OCI-LY7 (cell line): ENCODE results near the gene INS.

ENCODE experiments used
- EZH2phosphoT487 ChIP-seq: fragments of 200-600 bp; sonication (generic); IDR thresholded peaks from 2 replicates; pipeline ENCODE4 v1.6.1; 2018; ENCODE audit warnings: low read depth, borderline replicate concordance, mild to moderate bottlenecking, mixed run types, antibody characterized with exemption, low read length, moderate library complexity, mixed read lengths
- TF ChIP-seq, protein P1 (sequence below): fragments of 200-600 bp; sonication (generic); conservative IDR thresholded peaks from 2 replicates; pipeline ENCODE4 v1.5.1; 2014; ENCODE audit warnings: mild to moderate bottlenecking, antibody characterized with exemption, low read length, moderate library complexity, mixed read lengths

DNA sequence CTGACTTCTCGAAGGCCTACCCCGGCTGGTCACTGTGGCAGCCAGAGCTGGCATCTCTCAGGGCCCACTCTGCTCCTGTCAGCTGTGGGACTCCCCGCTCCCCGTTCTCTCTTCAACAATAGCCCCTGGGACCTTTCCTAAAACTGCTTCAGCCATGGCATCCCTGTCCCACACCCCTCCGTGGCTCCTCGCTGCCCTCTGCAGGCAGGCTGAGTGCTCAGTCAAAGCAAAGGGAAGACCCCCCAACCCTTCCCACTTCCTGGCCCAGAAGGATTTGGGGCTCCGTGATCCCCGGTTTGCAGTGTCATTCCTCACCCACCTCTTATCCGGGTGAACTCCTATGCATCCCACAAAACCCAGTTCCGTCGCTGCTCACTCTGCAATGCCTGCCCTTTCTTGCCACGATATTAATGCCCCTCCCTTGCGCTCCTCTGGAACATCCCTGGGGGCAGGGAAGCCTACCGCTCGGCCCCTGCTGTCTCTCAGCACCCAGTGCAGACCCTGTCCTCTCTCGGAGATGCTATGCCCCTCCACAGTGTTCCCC lies 12.2 kb upstream of the INS start:
- TF ChIP-seq, protein P1, sequence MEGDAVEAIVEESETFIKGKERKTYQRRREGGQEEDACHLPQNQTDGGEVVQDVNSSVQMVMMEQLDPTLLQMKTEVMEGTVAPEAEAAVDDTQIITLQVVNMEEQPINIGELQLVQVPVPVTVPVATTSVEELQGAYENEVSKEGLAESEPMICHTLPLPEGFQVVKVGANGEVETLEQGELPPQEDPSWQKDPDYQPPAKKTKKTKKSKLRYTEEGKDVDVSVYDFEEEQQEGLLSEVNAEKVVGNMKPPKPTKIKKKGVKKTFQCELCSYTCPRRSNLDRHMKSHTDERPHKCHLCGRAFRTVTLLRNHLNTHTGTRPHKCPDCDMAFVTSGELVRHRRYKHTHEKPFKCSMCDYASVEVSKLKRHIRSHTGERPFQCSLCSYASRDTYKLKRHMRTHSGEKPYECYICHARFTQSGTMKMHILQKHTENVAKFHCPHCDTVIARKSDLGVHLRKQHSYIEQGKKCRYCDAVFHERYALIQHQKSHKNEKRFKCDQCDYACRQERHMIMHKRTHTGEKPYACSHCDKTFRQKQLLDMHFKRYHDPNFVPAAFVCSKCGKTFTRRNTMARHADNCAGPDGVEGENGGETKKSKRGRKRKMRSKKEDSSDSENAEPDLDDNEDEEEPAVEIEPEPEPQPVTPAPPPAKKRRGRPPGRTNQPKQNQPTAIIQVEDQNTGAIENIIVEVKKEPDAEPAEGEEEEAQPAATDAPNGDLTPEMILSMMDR: peak; percentile 70
- TF ChIP-seq EZH2phosphoT487: no peak
